Central memory CD8-positive, alpha-beta T cell (primary cell): ENCODE results near the gene UNCX.
A peak's percentile ranks its signal among the peaks of the same experiment; 100 is the strongest.

Experiments used
- ATAC-seq: fragments of 150-1000 bp; cut with Tn5 transposase; replicated peaks from 2 replicates; pipeline ENCODE4 v1.10.0; 2022; ENCODE audit warnings: mild to moderate bottlenecking, moderate FRiP score, moderate number of reproducible peaks; ENCODE audit not compliant: poor library complexity, severe bottlenecking; ENCODE audit errors: extremely low read depth
- DNase-seq, 2 donors: peaks; one replicate each; pipeline ENCODE4 v3.0.0; 2021; ENCODE audit warnings: low spot score in 2 of 2
- H3K27ac Mint-ChIP-seq: one replicate; pipeline ENCODE4 v1.8.0; 2022; ENCODE audit warnings: low read depth, mild to moderate bottlenecking, moderate library complexity, mixed read lengths
- H3K27me3 Mint-ChIP-seq: one replicate; pipeline ENCODE4 v1.8.0; 2022; ENCODE audit warnings: mixed read lengths
- H3K36me3 Mint-ChIP-seq: one replicate; pipeline ENCODE4 v1.8.0; 2022; ENCODE audit warnings: mild to moderate bottlenecking, moderate library complexity, mixed read lengths; ENCODE audit not compliant: insufficient read depth
- H3K4me1 Mint-ChIP-seq: one replicate; pipeline ENCODE4 v1.8.0; 2022; ENCODE audit warnings: mixed read lengths
- H3K4me3 Mint-ChIP-seq: one replicate; pipeline ENCODE4 v1.8.0; 2022; ENCODE audit warnings: mild to moderate bottlenecking, moderate library complexity, mixed read lengths
- H3K9me3 Mint-ChIP-seq: one replicate; pipeline ENCODE4 v1.8.0; 2022; ENCODE audit warnings: mixed read lengths

UNCX gene

DNA sequence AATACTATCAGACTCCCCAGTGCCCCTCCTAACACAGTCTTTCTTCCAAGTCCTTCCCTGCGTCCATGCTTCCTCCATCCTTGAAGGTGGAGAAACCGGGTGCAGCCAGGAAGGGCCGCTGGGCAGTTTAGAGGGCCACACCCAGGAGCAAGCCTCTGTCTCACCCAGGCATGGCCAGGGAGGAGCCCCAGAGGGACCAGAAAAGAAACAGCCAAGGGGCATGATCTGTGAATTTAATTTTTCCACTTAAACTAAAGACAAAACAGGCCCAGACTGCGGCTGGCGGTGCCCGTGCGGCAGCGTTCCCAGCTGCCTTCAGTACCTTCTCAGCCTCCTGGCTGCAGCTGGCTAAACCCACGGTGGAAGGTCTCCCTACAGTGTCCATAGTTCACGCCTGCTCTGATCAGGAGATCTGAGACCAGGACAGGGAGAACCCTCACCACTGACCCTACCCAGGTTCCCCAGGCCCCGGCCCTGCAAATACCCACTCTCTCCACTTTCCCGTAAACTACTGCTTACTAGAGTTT lies 12.9 kb downstream of the UNCX start:
- Mint-ChIP-seq H3K4me3 (no peak overlapping the region), H3K9me3 (no peaks in the 10 kb centered on the region), H3K27me3 (peaks cover 75% of the 10 kb centered on the region), H3K4me1 (peaks cover 6% of the 10 kb centered on the region), H3K27ac (peak overlapping the region; percentile 32), H3K36me3 (peaks cover 12% of the 10 kb centered on the region)
- ATAC-seq (no peak), DNase-seq (no peak)

DNA sequence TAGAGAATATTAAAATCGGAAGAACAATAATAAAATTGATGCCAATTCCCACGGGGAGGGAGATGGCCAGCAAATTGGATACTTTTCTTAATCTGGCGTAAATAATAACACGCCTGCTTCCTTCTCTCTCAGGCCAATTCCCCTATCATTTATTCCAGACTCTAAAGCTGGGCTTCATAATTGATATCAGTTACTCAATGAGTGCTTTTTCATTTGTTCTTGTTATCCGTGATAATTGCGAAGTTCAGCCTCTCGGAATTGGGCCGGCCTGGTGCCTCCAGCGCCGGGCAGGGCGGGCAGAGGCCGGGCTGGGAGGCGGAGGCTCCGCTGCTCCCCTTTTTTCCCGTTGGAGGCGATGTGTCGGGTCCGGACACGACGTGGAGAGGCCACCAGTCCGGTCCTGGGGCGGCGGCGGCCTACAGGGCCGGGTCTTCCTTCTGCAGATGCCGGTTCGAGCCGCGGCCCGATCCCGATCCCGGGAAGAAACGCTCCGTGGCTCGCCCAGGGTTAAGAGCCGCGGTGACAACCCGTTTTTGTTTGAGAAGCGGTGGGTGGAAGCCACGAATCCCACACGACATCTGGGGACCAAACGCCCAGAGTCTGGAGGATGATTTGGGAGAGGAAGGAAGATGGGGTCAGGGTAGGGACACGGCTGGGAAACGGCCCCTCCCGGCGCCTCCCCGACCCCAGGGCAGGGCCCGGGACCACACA lies 13.6 kb downstream of the UNCX start:
- ATAC-seq (no peak), DNase-seq (no peak)
- Mint-ChIP-seq H3K4me3 (no peak overlapping the region), H3K27me3 (peaks cover 77% of the 10 kb centered on the region), H3K9me3 (no peaks in the 10 kb centered on the region), H3K36me3 (peaks cover 10% of the 10 kb centered on the region), H3K4me1 (peaks cover 6% of the 10 kb centered on the region), H3K27ac (peak overlapping the region; percentile 32)

DNA sequence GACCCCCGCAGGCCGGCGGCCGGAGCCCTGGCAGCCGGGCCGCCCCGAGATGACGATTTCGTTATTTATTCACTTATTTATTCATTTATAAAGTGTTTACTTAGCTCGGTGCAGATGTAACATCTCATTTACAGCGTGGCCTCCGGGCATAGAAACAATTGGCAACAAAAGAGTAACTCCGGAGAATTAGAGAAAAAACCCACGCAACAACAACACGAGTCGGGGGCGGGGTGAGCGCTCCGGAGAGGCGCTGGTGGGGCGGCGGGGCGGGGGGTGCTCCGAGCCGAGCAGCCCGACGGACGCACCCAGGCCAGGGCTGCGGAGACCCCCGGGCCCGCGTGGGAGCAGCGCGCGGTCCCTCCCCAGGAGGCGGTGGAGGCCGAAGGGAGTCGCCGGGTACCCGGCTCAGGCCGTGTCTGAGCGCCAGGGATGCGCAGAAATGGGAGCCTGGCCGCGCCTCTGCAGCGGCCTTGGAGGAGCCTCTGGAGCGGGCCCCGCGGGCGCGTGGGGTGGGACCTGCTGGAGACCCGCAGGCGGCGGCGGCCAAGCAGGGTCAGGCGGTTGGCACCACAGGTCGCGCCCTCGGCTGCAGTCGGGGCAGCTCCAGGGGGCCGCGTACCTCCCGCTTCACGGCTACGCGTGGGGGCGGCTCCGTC lies 14.3 kb downstream of the UNCX start:
- Mint-ChIP-seq H3K27ac (no peak overlapping the region), H3K9me3 (no peaks in the 10 kb centered on the region), H3K4me3 (no peak overlapping the region), H3K36me3 (peaks cover 10% of the 10 kb centered on the region), H3K4me1 (peaks cover 6% of the 10 kb centered on the region), H3K27me3 (peaks cover 81% of the 10 kb centered on the region)
- DNase-seq: no peak
- no peak for ATAC-seq

DNA sequence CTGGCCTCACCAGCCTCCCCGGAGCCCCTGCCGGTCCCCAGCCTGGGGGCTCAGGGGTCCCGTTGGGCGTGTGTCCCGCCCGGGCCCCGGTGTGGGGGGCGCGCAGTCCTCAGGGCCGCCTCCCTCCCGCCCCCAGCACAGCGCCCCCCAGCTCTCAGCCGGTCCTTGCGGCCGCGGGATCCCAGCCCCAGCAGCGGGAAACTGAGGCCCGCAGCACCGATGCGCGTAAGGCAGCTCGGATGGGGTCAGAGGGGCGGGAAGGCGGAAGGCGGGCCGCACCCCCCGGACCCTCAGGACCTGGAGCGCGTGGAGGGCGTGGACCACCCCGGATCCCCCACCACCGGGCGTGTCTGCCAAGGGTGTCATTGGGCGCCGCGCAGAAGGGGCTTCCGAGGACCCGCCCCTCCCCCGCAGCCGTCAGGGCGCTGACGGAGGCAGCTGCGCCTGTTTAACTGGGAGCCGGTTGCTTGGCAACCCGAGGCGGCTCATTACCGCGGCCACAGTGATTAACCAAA lies 14.9 kb downstream of the UNCX start:
- no peak for DNase-seq
- H3K27ac Mint-ChIP-seq: peak overlapping the region; percentile 80
- peaks cover 10% of the 10 kb centered on the region for H3K36me3 Mint-ChIP-seq
- no peak overlapping the region for H3K4me3 Mint-ChIP-seq
- peaks cover 83% of the 10 kb centered on the region for H3K27me3 Mint-ChIP-seq
- no peak for ATAC-seq
- no peaks in the 10 kb centered on the region for H3K9me3 Mint-ChIP-seq
- H3K4me1 Mint-ChIP-seq: peaks cover 6% of the 10 kb centered on the region

DNA sequence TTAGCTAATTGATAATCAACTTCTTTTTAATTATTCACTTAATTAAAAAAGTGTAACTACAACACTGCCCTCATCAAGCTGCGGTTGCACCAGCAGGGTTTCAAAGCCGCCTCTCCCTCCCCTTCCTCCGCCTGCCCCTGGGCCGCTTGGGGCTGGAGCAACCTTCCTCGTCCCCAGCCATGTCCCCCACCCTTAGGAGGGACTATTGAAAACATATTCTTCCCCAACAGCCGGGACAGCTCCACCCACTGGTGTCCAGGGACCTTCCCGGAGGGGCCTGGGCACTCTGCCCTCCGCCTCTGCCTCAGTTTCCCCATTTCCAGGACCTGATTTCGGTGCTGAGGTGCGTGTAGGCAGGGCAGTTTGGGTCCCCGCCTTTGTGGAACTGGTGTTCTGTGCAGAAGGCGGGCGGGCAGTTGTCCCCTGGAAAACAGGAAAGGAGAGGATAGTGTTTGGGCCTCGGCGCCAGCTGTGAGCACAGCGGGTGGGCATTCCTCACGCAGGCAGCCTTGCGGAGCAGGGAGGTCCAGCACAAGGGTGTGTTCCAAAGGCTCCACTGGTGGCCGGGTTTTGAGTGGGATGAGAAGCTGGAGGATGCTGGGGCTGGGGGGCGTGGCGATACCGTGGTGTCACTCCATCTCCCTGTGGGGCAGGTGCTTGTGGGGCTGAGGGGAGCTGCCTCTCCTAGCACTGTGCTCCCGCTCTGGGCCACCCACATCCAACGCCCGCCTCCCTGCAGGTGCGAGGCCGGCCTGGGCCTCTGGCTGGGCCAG lies 15.7 kb downstream of the UNCX start:
- Mint-ChIP-seq H3K27ac (peak overlapping the region; percentile 80), H3K4me3 (peak overlapping the region; percentile 13), H3K36me3 (peaks cover 7% of the 10 kb centered on the region), H3K27me3 (peaks cover 87% of the 10 kb centered on the region), H3K9me3 (no peaks in the 10 kb centered on the region), H3K4me1 (peaks cover 6% of the 10 kb centered on the region)
- ATAC-seq (no peak), DNase-seq (no peak)

DNA sequence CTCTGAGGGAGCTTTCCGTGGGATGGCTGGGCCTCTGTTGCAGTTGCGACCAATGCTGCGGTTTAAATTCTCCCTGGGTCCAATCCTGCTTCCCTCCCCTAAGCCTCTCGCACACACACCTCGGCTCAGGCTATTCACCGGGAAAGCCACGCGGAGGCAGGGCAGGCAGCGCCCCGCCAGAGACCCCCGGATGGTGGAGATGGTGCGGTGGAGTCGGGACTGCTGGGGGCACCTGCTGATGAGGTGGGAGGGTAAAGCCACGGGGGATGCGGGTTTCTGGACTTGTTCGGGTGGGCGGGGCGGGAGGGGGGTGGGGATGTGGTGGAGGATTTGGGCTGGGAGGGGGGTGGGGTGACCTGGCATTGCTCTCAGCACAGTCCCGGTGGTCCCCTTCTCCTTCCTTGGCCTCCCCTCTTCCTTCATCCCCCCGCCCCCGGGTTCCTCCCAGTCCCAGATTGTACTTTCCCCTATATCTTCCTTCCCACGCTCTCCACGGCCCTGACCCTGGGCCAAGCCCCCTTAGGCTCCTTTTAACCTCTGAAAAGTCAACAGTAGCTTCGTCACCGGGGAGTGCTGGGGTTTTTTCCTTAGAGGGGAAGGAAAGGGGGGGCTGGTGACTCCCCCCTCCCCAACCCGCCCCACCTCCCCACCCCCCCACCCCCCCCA lies 16.4 kb downstream of the UNCX start:
- Mint-ChIP-seq H3K27ac (no peak overlapping the region), H3K9me3 (no peaks in the 10 kb centered on the region), H3K4me3 (no peak overlapping the region), H3K36me3 (peaks cover 7% of the 10 kb centered on the region), H3K27me3 (peaks cover 87% of the 10 kb centered on the region), H3K4me1 (peaks cover 6% of the 10 kb centered on the region)
- ATAC-seq (no peak), DNase-seq (no peak)

DNA sequence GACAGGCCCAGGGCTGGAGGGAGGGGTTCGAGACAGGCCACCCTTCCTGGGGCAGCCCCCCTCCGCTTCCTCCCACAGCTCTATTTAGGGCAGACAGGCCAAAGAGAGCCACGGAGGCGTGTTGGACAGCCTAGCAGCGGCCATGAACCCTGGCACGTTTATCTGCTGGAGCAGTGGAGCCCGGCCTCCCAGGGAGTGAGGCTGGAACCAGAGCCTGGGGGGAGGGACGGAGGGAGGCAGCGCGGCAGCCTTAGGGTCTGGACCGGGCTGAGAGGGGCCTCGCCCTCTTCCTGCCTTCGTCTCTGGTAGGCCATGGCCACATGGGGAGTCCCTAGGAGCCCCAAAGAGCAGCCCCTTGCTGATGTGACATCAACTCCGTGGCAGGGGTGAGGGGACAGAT lies 17.1 kb downstream of the UNCX start:
- peaks cover 85% of the 10 kb centered on the region for H3K27me3 Mint-ChIP-seq
- H3K36me3 Mint-ChIP-seq: peaks cover 7% of the 10 kb centered on the region
- H3K4me1 Mint-ChIP-seq: peaks cover 6% of the 10 kb centered on the region
- no peak overlapping the region for H3K27ac Mint-ChIP-seq
- DNase-seq (no peak), ATAC-seq (no peak)
- H3K4me3 Mint-ChIP-seq: no peak overlapping the region
- no peaks in the 10 kb centered on the region for H3K9me3 Mint-ChIP-seq

DNA sequence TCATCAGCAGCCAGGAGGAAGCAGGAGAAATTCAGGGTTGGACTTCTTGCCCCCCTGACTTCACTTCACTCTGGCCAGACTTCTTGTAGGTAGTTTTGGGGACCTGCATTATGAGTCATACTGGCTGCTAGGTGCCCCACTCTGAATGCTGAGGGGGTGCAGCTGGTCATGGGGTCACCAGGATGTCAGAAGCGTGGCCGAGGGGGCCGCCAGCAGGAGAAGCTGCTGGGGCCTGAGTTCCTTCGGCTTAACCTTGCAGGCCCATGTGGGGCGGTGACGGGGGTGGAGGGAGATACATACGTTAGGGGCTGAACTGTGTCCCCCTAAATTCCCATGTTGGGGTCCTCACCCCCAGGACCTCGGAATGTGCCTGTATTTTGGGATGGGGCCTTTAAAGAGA lies 18.2 kb downstream of the UNCX start:
- H3K27ac Mint-ChIP-seq: no peak overlapping the region
- H3K4me1 Mint-ChIP-seq: peaks cover 6% of the 10 kb centered on the region
- H3K36me3 Mint-ChIP-seq: peaks cover 6% of the 10 kb centered on the region
- H3K27me3 Mint-ChIP-seq: peaks cover 80% of the 10 kb centered on the region
- H3K9me3 Mint-ChIP-seq: no peaks in the 10 kb centered on the region
- DNase-seq (no peak), ATAC-seq (no peak)
- H3K4me3 Mint-ChIP-seq: no peak overlapping the region

DNA sequence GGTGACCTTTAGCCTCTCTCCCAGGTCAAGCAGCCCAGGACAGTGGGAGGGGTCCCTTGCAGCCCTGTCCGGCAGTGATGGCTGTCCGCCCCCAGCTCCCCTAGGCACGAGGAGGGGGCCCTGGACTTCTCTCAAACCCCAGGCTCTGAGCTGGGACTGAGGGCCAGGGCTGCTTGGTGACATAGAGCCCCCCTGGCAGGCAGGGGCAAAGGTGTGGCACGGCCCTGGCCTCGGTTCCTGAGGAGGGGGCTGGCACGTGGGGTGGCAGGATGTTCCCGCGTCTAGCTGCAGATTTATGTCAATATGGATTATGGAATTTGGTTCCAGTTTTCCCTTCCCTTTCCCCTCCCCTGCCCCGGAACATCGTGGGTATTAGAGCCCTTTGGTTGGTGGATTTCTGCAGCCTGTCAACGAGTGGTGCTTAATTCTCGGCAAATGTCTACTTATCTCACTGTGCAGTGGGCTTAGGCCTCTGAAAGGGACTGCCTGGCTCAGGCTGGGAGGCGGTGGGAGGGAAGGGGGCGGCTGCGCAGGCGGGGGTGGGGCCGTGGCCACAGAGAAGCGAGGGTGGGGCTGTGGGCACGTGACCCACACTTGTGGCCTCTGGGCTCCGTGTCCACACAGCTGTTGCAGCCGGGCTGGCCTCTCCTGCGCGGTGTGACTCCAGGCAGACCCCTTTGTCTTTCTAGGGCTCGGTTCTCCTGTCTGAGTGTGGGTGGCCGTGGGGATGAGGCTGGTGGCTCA lies 19.3 kb downstream of the UNCX start:
- no peak overlapping the region for H3K27ac Mint-ChIP-seq
- H3K4me3 Mint-ChIP-seq: no peak overlapping the region
- peaks cover 77% of the 10 kb centered on the region for H3K27me3 Mint-ChIP-seq
- no peaks in the 10 kb centered on the region for H3K9me3 Mint-ChIP-seq
- peaks cover 4% of the 10 kb centered on the region for H3K36me3 Mint-ChIP-seq
- no peak for ATAC-seq
- peaks cover 6% of the 10 kb centered on the region for H3K4me1 Mint-ChIP-seq
- DNase-seq: no peak

DNA sequence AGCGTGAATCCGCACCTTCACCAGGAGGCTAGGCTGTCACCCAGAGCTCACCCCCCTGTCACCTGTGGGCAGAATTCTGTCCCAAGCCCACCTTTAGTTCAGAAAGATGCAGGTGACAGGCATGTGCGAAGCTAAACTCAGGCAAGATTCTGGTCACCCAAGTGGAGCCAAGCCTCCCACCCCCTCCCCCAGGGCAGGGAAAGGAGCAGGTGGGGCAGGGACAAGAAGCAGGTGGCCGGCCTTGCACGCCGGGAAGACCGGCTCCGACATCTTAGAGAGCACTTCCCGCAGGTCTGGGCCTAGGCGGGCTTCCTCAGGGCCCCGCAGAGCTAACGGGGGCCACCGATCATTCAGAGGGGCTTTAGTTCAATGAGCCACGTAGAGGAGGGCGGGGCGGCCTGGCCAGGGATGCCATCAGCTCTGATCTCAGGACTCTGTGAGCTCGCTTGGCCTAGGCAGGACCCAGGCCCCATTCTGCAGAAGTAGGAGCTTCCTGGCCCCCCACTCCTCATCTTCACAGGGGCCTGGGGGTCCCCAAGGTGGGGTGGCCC lies 19.9 kb downstream of the UNCX start:
- Mint-ChIP-seq H3K4me1 (peaks cover 6% of the 10 kb centered on the region), H3K27ac (no peak overlapping the region)
- no peak for DNase-seq

DNA sequence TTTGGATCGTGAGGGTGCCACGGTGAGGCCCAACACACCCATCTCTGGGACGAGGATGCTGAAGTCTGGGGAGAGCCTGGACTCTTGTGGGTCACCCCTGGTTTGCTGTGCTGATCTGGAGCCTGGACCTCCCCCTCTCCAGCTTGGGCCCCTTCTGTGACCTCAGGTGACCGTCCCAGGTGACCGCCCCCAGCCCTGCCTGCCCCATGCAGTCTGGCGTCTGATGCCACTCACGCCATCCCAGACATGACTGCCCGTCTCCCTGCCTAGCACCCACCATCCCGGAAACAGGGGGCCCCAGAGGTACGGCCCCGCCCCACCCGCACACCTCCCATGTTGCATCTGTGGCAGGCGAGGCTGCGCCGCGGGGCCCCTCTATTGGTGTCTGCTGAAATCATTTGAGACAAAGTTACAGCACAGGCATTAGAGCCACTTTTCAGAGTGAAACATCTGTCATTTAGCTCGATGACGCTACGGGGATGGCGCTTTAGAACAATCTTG lies 21.1 kb downstream of the UNCX start:
- peak overlapping the region; percentile 31 for H3K4me3 Mint-ChIP-seq
- H3K36me3 Mint-ChIP-seq: peaks cover 2% of the 10 kb centered on the region
- no peak overlapping the region for H3K27ac Mint-ChIP-seq
- H3K9me3 Mint-ChIP-seq: no peaks in the 10 kb centered on the region
- ATAC-seq: no peak
- peaks cover 66% of the 10 kb centered on the region for H3K27me3 Mint-ChIP-seq
- DNase-seq: no peak
- H3K4me1 Mint-ChIP-seq: no peaks in the 10 kb centered on the region

More for the DNA sequence above, 19.9 kb downstream of the UNCX start:
- no peaks in the 10 kb centered on the region for H3K9me3 Mint-ChIP-seq
- peaks cover 4% of the 10 kb centered on the region for H3K36me3 Mint-ChIP-seq
- no peak overlapping the region for H3K4me3 Mint-ChIP-seq
- no peak for ATAC-seq
- H3K27me3 Mint-ChIP-seq: peaks cover 77% of the 10 kb centered on the region
